AG04450 (cell line): ENCODE measurements around the gene PSMB11. TPM values are rescaled to one million over a fixed set of nuclear protein-coding genes. Genes with fewer than 3 reads are reported as not detected.
"Not testable (repeated sequence)": the region's sequence is repeated elsewhere in the genome, so short reads cannot be mapped to it uniquely, and the experiment has no call there.

Experiments
- CTCF ChIA-PET: fragments of 300-600, 350-600 bp; formaldehyde crosslinking; extraction: SDS; loops from one replicate; lab custom pipeline; 2022; ENCODE audit warnings: antibody characterized with exemption, inconsistent platforms; lab: Charles Lee
- POLR2A ChIA-PET: fragments of 350-600 bp; formaldehyde crosslinking; extraction: SDS; loops from one replicate; lab custom pipeline; 2021; ENCODE audit warnings: antibody characterized with exemption, inconsistent platforms; lab: Yijun Ruan, JAX
- DNase-seq: peaks from one replicate; pipeline ENCODE4 v3.0.0-alpha.2; 2011; ENCODE audit warnings: low read depth, low spot score
- H3K27ac ChIP-seq: one replicate; pipeline ENCODE4 v1.5.1; 2012; ENCODE audit warnings: low read depth, low read length, control low read depth
- H3K27me3 ChIP-seq: one replicate; pipeline ENCODE4 v1.6.0; 2012; ENCODE audit warnings: low read length; ENCODE audit not compliant: control insufficient read depth, insufficient read depth
- H3K4me3 ChIP-seq: 2 replicates; pipeline ENCODE4 v1.5.1; 2011; ENCODE audit warnings: mild to moderate bottlenecking, low read depth, low read length, control low read depth
- H3K9me3 ChIP-seq: 2 replicates; pipeline ENCODE4 v1.5.1; 2012; ENCODE audit warnings: low read length; ENCODE audit not compliant: control insufficient read depth, insufficient read depth
- CTCF ChIP-seq: IDR thresholded peaks from 2 replicates; pipeline ENCODE4 v1.5.1; 2011; ENCODE audit warnings: low read depth, low read length, control low read depth, inconsistent platforms
- polyA plus RNA-seq: library from polyadenylated mRNA; depleted of rRNA; stranded (reverse); fragments of >200 nt; gene quantifications from 2 replicates; pipeline ENCODE4 v1.2.3, GENCODE V29; 2011

The PSMB11 gene
- polyA plus RNA-seq, 1 experiment, result not detected

GRCh38 chr14:23002592-23002991, 39.4 kb upstream of the PSMB11 start:
- Histone ChIP-seq H3K27me3 (no peaks in the 10 kb centered on the region), H3K9me3 (no peaks in the 10 kb centered on the region), H3K4me3 (no peak overlapping the region), H3K27ac (no peak overlapping the region)
- DNase-seq, result no peak
- ChIA-PET CTCF (interaction anchor here (0.6 to 6.0 kb wide), 3 partner anchors 16 to 72 kb away, joined by 3 to 35 read pairs (median 3); no protein-coding TSS in a partner anchor), POLR2A (interaction anchor here (0.6 kb wide), 1 partner anchor 1269 kb away, joined by 4 read pairs; the partner anchor contains the start of gene RABGGTA)
- TF ChIP-seq CTCF, result no peak

DNA sequence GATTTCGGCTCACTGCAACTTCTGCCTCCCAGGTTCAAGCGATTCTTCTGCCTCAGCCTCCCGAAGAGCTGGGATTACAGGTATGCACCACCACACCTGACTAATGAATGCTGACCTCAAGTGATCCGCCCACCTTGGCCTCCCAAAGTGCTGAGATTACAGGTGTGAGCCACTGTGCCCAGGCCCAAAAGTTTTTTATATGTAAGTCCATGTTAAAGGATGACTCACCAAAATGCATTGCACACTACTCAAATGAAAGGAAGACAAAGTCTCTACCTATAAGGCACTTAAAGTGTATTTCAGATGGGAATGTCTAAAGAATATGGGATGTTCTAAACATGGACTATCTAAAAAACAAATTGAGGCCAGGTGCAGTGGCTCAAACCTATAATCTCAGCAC, 37.7 kb upstream of the PSMB11 start:
- DNase-seq, H3K4me3 ChIP-seq, H3K27ac ChIP-seq, H3K27me3 ChIP-seq, POLR2A ChIA-PET, H3K9me3 ChIP-seq: not testable (repeated sequence)
- CTCF ChIA-PET, result interaction anchor here (0.8 to 6.0 kb wide), 5 partner anchors 10 to 73 kb away, joined by 3 to 35 read pairs (median 4); no protein-coding TSS in a partner anchor

- H3K9me3 ChIP-seq, result no peaks in the 10 kb centered on the region
- ChIA-PET CTCF (interaction anchor here (0.7 to 6.0 kb wide), 16 partner anchors 10 to 295 kb away, joined by 3 to 53 read pairs (median 6); partner anchors contain the start of gene AJUBA), POLR2A (interaction anchor here (1.3 to 1.6 kb wide), 3 partner anchors 9 to 57 kb away, joined by 3 to 9 read pairs (median 4); partner anchors contain the start of gene AJUBA)
- H3K27me3 ChIP-seq, result no peaks in the 10 kb centered on the region
- H3K27ac ChIP-seq, result no peak overlapping the region
- TF ChIP-seq CTCF, result no peak
- no peak for DNase-seq
- no peak overlapping the region for H3K4me3 ChIP-seq
Measured at GRCh38 chr14:23005451-23006187, 36.4 kb upstream of the PSMB11 start.

DNA sequence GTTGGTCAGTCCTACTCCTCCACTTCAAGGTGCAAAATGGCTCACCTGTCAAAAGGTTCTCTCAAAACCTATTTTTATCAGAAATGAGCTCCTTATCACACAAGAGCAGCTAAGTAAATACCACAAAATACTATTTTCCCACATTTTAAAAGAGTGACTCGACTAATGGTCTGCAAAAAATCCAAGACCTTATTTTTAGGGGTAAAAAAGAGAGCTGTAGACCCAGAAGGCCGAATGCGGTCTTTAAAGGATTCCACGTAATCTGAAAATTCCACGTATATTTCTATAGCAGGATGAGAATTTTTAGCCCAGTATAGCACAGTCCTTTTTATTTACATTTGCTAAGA, 35.9 kb upstream of the PSMB11 start:
- POLR2A ChIA-PET, result interaction anchor here (0.6 to 1.6 kb wide), 9 partner anchors 9 to 496 kb away, joined by 3 to 13 read pairs (median 4); partner anchors contain the start of genes ACIN1, AJUBA, C14orf119 and CDH24
- no peak for TF ChIP-seq CTCF
- no peaks in the 10 kb centered on the region for H3K27me3 ChIP-seq
- CTCF ChIA-PET, result interaction anchor here (0.7 to 4.0 kb wide), 19 partner anchors 10 to 449 kb away, joined by 3 to 53 read pairs (median 6); partner anchors contain the start of gene AJUBA
- no peaks in the 10 kb centered on the region for H3K9me3 ChIP-seq
- DNase-seq, result no peak
- peak overlapping the region; percentile 92 for H3K27ac ChIP-seq
- peak overlapping the region; percentile 80 for H3K4me3 ChIP-seq

DNA sequence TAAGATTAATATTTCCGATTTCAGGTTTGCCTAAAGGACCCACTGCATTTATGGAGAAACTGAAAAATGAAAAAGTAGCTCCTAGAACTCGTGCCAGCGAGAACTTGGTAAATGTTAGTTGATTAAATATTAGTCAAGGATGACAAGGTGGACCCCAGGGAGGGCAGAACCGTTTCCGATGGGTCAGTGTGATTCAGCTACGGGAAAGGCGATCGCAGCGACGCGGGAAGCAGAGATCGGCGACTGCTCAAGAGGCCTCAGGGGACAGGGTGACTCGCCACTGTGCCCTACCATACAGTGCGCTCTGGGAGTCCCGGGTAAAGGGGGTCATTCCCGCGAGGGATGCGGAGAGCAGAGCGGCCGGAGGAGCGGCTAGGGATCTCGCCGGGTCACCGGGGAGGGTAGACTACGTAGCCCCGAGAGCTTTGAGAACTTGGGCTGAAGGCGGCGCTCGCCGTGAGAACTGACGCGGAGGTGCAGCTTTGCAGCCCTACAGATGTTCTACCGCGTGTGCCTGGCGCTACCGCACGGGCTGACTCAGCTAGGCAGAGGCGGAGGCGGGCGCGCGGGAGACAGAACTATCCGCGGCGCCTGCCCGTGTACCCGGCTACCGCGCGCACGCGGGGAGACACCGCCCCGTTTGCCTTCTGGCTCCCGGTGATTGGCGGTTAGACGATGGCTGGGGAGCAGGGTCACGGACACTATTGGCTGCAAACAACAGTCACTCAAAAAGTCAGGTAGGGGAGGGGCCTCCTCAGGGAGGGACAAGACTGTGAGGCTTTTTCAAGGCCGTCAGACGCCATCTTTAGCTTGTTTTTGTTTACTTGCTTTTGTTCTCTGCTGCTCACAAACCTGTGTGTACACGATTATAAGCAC, 35.2 kb upstream of the PSMB11 start:
- CTCF ChIA-PET, result interaction anchor here (0.8 to 4.0 kb wide), 18 partner anchors 11 to 450 kb away, joined by 3 to 53 read pairs (median 6); partner anchors contain the start of gene AJUBA

More for the DNA sequence above, 35.2 kb upstream of the PSMB11 start:
- Histone ChIP-seq H3K9me3 (no peaks in the 10 kb centered on the region), H3K4me3 (peak overlapping the region; percentile 80), H3K27me3 (no peaks in the 10 kb centered on the region), H3K27ac (peak overlapping the region; percentile 92)
- TF ChIP-seq CTCF, result peak; percentile 40
- POLR2A ChIA-PET, result interaction anchor here (0.6 to 1.8 kb wide), 17 partner anchors 10 to 496 kb away, joined by 3 to 13 read pairs (median 4); partner anchors contain the start of genes ABHD4, ACIN1, AJUBA and C14orf119
- peak; percentile 95 for DNase-seq
